HCT116 (cell line): ENCODE data around the gene ANKRD29. TPM values are rescaled to one million over a fixed set of nuclear protein-coding genes. Genes with fewer than 3 reads are reported as not detected.

ENCODE experiments used
- ATAC-seq: fragments of 200-7000 bp; cut with Tn5 transposase; 2 replicates; pipeline ENCODE4 v1.9.1; 2020; ENCODE audit warnings: mild to moderate bottlenecking, moderate library complexity
- BruUV-seq: library from RNA; stranded (reverse); fragments of 400-500 nt; replicated peaks from 2 replicates; lab custom pipeline; 2021; lab: Mats Ljungman, UMichigan
- CTCF ChIA-PET: fragments of 300-600 bp; sonication (Branson Sonifier 250); formaldehyde crosslinking; loops from one replicate; lab custom pipeline; 2021; ENCODE audit warnings: antibody characterized with exemption; lab: Charles Lee
- POLR2A ChIA-PET: fragments of 300-600, 350-600 bp; sonication (Branson Sonifier 250); formaldehyde crosslinking; loops from one replicate; lab custom pipeline; 2021; ENCODE audit warnings: antibody characterized with exemption; lab: Charles Lee
- RAD21 ChIA-PET, 2 experiments: fragments of 300-600 bp; sonication (Branson Sonifier 250); formaldehyde crosslinking; loops; one replicate each; lab custom pipeline; 2023; ENCODE audit warnings: low total read pairs in 2 of 2; ENCODE audit not compliant: uncharacterized antibody in 2 of 2, unreplicated experiment in 2 of 2, low non-redundant PET in 1 of 2; lab: Charles Lee
- DNase-seq: peaks from one replicate; pipeline ENCODE4 v3.0.0-alpha.2; 2010; ENCODE audit warnings: low read depth, low spot score
- H2AFZ ChIP-seq: fragments of 200-600 bp; shearing (Covaris generic), sonication (generic); 2 replicates; pipeline ENCODE4 v1.6.1; 2017; ENCODE audit warnings: low read depth, mixed run types, mixed read lengths, antibody characterized with exemption, low read length; ENCODE audit not compliant: poor library complexity, severe bottlenecking
- H3K27ac ChIP-seq: 2 replicates; pipeline ENCODE4 v1.5.1; 2012; ENCODE audit warnings: low read depth, low read length
- H3K27me3 ChIP-seq: fragments of 200-600 bp; sonication (generic); 2 replicates; pipeline ENCODE4 v1.6.1; 2016; ENCODE audit warnings: mixed run types, low read length, mixed read lengths; ENCODE audit not compliant: insufficient read depth
- H3K36me3 ChIP-seq, 2 experiments: fragments of 200-500 bp in 1 of 2; fragments of 200-600 bp in 1 of 2; sonication (Bioruptor generic) in 1 of 2; sonication (generic) in 1 of 2; 2 replicates each; pipeline versions ENCODE4 v1.5.1 to v1.6.1; 2014 to 2016; ENCODE audit warnings: low read length in 2 of 2, inconsistent platforms in 1 of 2, mixed read lengths in 1 of 2, mixed run types in 1 of 2; ENCODE audit not compliant: insufficient read depth in 2 of 2, control insufficient read depth in 1 of 2
- H3K4me1 ChIP-seq, 2 experiments: fragments of 200-600 bp in 1 of 2; sonication (generic) in 1 of 2; 2 replicates each; pipeline versions ENCODE4 v1.5.1 to v1.6.1; 2012 to 2017; ENCODE audit warnings: low read length in 2 of 2, inconsistent platforms in 1 of 2, mild to moderate bottlenecking in 1 of 2, mixed read lengths in 1 of 2, mixed run types in 1 of 2, moderate library complexity in 1 of 2; ENCODE audit not compliant: insufficient read depth in 2 of 2, control insufficient read depth in 1 of 2
- H3K4me2 ChIP-seq: fragments of 200-600 bp; sonication (generic); 2 replicates; pipeline ENCODE4 v1.6.1; 2017; ENCODE audit warnings: mixed run types, low read length, mixed read lengths
- H3K4me3 ChIP-seq, 2 experiments: fragments of 200-600 bp in 1 of 2; sonication (generic) in 1 of 2; replicated peaks in 1 of 2; 2 replicates each; pipeline ENCODE4 v1.5.1; 2011 to 2016; ENCODE audit warnings: low read length in 2 of 2, control low read depth in 1 of 2, low read depth in 1 of 2, mild to moderate bottlenecking in 1 of 2, mixed read lengths in 1 of 2, mixed run types in 1 of 2
- H3K79me2 ChIP-seq: fragments of 200-600 bp; sonication (generic); 2 replicates; pipeline ENCODE4 v1.6.1; 2017; ENCODE audit warnings: mild to moderate bottlenecking, mixed run types, low read length, moderate library complexity, mixed read lengths; ENCODE audit not compliant: insufficient read depth
- H3K9ac ChIP-seq: fragments of 200-600 bp; sonication (generic); 2 replicates; pipeline ENCODE4 v1.6.1; 2016; ENCODE audit warnings: low read length, mixed read lengths
- H3K9me2 ChIP-seq: fragments of 200-600 bp; sonication (generic), shearing (Covaris generic); 2 replicates; pipeline ENCODE4 v1.6.1; 2017; ENCODE audit warnings: mixed run types, mild to moderate bottlenecking, moderate library complexity; ENCODE audit not compliant: insufficient read depth
- H3K9me3 ChIP-seq, 2 experiments: fragments of 200-500 bp in 1 of 2; fragments of 200-600 bp in 1 of 2; sonication (Bioruptor generic) in 1 of 2; sonication (generic) in 1 of 2; 2 replicates each; pipeline ENCODE4 v1.6.1; 2014 to 2017; ENCODE audit warnings: low read length in 2 of 2, mixed read lengths in 2 of 2, inconsistent platforms in 1 of 2, low read depth in 1 of 2, mild to moderate bottlenecking in 1 of 2, mixed run types in 1 of 2, moderate library complexity in 1 of 2; ENCODE audit not compliant: control insufficient read depth in 1 of 2, insufficient read depth in 1 of 2
- H4K20me1 ChIP-seq: fragments of 200-600 bp; sonication (generic), shearing (Covaris generic); 2 replicates; pipeline ENCODE4 v1.6.1; 2017; ENCODE audit warnings: mixed run types, mild to moderate bottlenecking, moderate library complexity; ENCODE audit not compliant: insufficient read depth
- CBX3 ChIP-seq: IDR thresholded peaks from 2 replicates; pipeline ENCODE4 v1.6.1; 2012; ENCODE audit warnings: low read depth
- CEBPB ChIP-seq: IDR thresholded peaks from 2 replicates; pipeline ENCODE4 v1.6.1; 2012; ENCODE audit warnings: low read depth
- ELF1 ChIP-seq: IDR thresholded peaks from 2 replicates; pipeline ENCODE4 v1.6.1; 2012; ENCODE audit warnings: low read depth, borderline replicate concordance
- EZH2 ChIP-seq: fragments of 200-600 bp; sonication (generic); IDR thresholded peaks from 2 replicates; pipeline ENCODE4 v1.6.1; 2017; ENCODE audit warnings: antibody characterized with exemption, mixed run types
- EZH2phosphoT487 ChIP-seq: fragments of 200-600 bp; IDR thresholded peaks from 2 replicates; pipeline ENCODE4 v1.6.1; 2018; ENCODE audit warnings: antibody characterized with exemption, borderline replicate concordance
- FOSL1 ChIP-seq: IDR thresholded peaks from 2 replicates; pipeline ENCODE4 v1.6.1; 2012; ENCODE audit warnings: low read depth
- POLR2AphosphoS5 ChIP-seq: IDR thresholded peaks from 2 replicates; pipeline ENCODE4 v1.6.1; 2011; ENCODE audit warnings: mild to moderate bottlenecking, low read depth, low read length, moderate library complexity
- RAD21 ChIP-seq: IDR thresholded peaks from 2 replicates; pipeline ENCODE4 v1.6.1; 2012; ENCODE audit warnings: low read depth, mild to moderate bottlenecking
- SIN3A ChIP-seq: IDR thresholded peaks from 2 replicates; pipeline ENCODE4 v1.6.1; 2012; ENCODE audit warnings: low read depth
- TCF7L2 ChIP-seq: IDR thresholded peaks from 2 replicates; pipeline ENCODE4 v1.7.0; 2011; ENCODE audit warnings: borderline replicate concordance, inconsistent platforms; ENCODE audit not compliant: insufficient read depth, insufficient read length; ENCODE audit errors: extremely low read depth
- YY1 ChIP-seq: IDR thresholded peaks from 2 replicates; pipeline ENCODE4 v1.6.1; 2011; ENCODE audit warnings: low read length, low read depth, moderate library complexity, mild to moderate bottlenecking; ENCODE audit not compliant: insufficient replicate concordance; ENCODE audit errors: extremely low read depth
- ZNF274 ChIP-seq: fragments of 200-500 bp; sonication (Bioruptor generic); IDR thresholded peaks from 2 replicates; pipeline ENCODE4 v1.6.1; 2014; ENCODE audit warnings: mild to moderate bottlenecking, low read depth, low read length, inconsistent platforms
- intact Hi-C: fragments of 100-400 bp; cut with micrococcal nuclease; formaldehyde crosslinking; loops from 2 replicates; pipeline ENCODE4 v1.10.0; 2022
- total RNA-seq: library from RNA; stranded (reverse); gene quantifications from one replicate; pipeline ENCODE4 v1.2.1, GENCODE V29; 2021; ENCODE audit not compliant: unreplicated experiment
- TF ChIP-seq, protein P1 (sequence below): IDR thresholded peaks from 2 replicates; pipeline ENCODE4 v1.6.1; 2012
- TF ChIP-seq, protein P2 (sequence below): IDR thresholded peaks from 2 replicates; pipeline ENCODE4 v1.6.1; 2011; ENCODE audit warnings: mild to moderate bottlenecking, low read length, moderate library complexity; ENCODE audit not compliant: insufficient replicate concordance; ENCODE audit errors: extremely low read depth

ANKRD29 gene
- total RNA-seq, 1 experiment from 2014 or later = 8.8 TPM

- intact Hi-C loops = no loop called here
- Histone ChIP-seq H3K27me3 (no peaks in the 10 kb centered on the region), H3K4me2 (no peak overlapping the region), H3K4me1 (no peaks in the 10 kb centered on the region), H3K9me2 (no peaks in the 10 kb centered on the region), H4K20me1 (no peaks in the 10 kb centered on the region), H3K4me3 (no peak overlapping the region), H3K36me3 (no peaks in the 10 kb centered on the region), H3K9me3 (no peaks in the 10 kb centered on the region), H2AFZ (no peak overlapping the region), H3K9ac (no peak overlapping the region), H3K27ac (no peak overlapping the region), H3K79me2 (no peaks in the 10 kb centered on the region)
- ATAC-seq = no peak
- BruUV-seq = no TSS peak
- POLR2A ChIA-PET = no interaction called here
- RAD21 ChIA-PET = no interaction called here
- CTCF ChIA-PET = no interaction called here
- TF ChIP-seq EZH2phosphoT487 (no peak), YY1 (no peak), ZNF274 (no peak), FOSL1 (no peak), SIN3A (no peak), EZH2 (no peak), POLR2AphosphoS5 (no peak), RAD21 (no peak), CBX3 (no peak), ELF1 (no peak), CEBPB (no peak), TCF7L2 (no peak)
- TF ChIP-seq, protein P1, sequence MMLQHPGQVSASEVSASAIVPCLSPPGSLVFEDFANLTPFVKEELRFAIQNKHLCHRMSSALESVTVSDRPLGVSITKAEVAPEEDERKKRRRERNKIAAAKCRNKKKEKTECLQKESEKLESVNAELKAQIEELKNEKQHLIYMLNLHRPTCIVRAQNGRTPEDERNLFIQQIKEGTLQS = no peak
- TF ChIP-seq, protein P2, sequence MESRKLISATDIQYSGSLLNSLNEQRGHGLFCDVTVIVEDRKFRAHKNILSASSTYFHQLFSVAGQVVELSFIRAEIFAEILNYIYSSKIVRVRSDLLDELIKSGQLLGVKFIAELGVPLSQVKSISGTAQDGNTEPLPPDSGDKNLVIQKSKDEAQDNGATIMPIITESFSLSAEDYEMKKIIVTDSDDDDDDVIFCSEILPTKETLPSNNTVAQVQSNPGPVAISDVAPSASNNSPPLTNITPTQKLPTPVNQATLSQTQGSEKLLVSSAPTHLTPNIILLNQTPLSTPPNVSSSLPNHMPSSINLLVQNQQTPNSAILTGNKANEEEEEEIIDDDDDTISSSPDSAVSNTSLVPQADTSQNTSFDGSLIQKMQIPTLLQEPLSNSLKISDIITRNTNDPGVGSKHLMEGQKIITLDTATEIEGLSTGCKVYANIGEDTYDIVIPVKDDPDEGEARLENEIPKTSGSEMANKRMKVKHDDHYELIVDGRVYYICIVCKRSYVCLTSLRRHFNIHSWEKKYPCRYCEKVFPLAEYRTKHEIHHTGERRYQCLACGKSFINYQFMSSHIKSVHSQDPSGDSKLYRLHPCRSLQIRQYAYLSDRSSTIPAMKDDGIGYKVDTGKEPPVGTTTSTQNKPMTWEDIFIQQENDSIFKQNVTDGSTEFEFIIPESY = no peak
- DNase-seq = no peak
These were observed 56.8 kb downstream of the ANKRD29 start for GRCh38 chr18:23605941-23606340.
